Measurements from ENCODE around the gene CDH13. TPM values are rescaled to one million over a fixed set of nuclear protein-coding genes. Genes with fewer than 3 reads are reported as not detected.
A peak's percentile ranks its signal among the peaks of the same experiment; 100 is the strongest.

CDH13 gene
- total RNA-seq, 1 experiment from 2014 or later, result 0.56 TPM

DNA sequence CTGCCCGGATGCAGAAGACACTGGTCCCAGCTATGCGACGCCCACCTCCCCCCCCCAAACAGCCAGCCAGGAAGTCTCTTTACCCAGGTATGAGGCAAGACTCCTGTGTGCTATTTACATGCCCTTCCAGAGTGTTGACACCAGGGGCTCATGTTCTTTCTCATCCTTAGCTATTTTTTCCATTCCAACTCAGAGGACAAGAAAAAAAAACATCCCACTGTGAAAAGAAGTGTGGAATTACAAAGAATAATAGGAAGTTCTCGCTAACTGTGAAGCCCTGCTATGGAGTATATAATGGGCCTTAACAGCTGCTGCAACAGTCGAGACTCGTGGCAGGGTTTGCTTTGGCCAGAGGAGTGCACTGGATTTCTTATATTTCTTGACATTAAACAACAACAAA, 584.9 kb downstream of the CDH13 start:
- Histone ChIP-seq H3K9me2 (replicated peaks; ENCODE audit: insufficient read depth, low read length) (no peaks in the 10 kb centered on the region), H3K4me3 (ENCODE audit: low read length) (no peak overlapping the region), H3K4me1 (ENCODE audit: low read length) (no peaks in the 10 kb centered on the region), H3K36me3 (ENCODE audit: insufficient read depth, low read length) (no peaks in the 10 kb centered on the region), H3K27me3 (ENCODE audit: low read length) (no peaks in the 10 kb centered on the region), H3K4me2 (ENCODE audit: low read depth, low read length, poor library complexity, severe bottlenecking) (no peak overlapping the region), H3K27ac (ENCODE audit: low read length) (no peak overlapping the region), H3K9ac (ENCODE audit: low read length) (no peak overlapping the region), H3K79me2 (ENCODE audit: low read length) (no peaks in the 10 kb centered on the region), H4K20me1 (ENCODE audit: insufficient read depth, low read depth, low read length) (no peaks in the 10 kb centered on the region), H3K9me3 (ENCODE audit: low read length) (no peaks in the 10 kb centered on the region), H2AFZ (ENCODE audit: low read length) (no peak overlapping the region)
- no peak for DNase-seq

DNA sequence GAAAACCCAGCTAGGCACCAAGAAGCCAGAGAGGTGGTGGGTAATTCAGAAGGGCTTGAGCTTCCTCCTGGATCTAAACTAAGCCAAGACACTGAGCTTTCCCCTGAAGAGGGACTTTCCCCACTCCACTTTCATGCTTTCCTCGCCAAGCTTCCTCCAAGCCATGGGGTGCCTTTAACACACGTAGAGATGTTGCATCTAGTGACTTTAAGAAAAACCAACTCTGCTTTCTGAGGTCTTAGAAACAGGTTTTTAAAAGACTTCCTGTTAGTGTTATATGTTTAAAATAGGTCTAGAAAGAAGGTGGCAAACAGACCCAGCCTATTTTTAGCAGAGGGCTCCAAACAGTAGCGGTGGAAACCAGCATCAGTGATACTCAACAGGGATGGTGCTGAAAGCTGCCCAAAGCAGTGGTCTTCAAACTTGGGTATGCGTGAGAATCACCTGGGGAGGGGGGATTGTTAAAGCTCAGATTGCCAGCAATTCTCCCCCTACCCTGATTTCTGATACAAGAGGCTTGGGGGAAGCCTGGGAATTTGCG, 585.6 kb downstream of the CDH13 start:
- DNase-seq, result no peak
- H3K9me3 ChIP-seq (ENCODE audit: low read length), result no peaks in the 10 kb centered on the region
- H3K27ac ChIP-seq (ENCODE audit: low read length), result no peak overlapping the region
- H3K4me1 ChIP-seq (ENCODE audit: low read length), result no peaks in the 10 kb centered on the region
- no peaks in the 10 kb centered on the region for H3K79me2 ChIP-seq (ENCODE audit: low read length)
- no peaks in the 10 kb centered on the region for H3K27me3 ChIP-seq (ENCODE audit: low read length)
- H3K9me2 ChIP-seq (replicated peaks; ENCODE audit: insufficient read depth, low read length), result no peaks in the 10 kb centered on the region
- H3K9ac ChIP-seq (ENCODE audit: low read length), result no peak overlapping the region
- H3K36me3 ChIP-seq (ENCODE audit: insufficient read depth, low read length), result no peaks in the 10 kb centered on the region
- no peak overlapping the region for H3K4me2 ChIP-seq (ENCODE audit: low read depth, low read length, poor library complexity, severe bottlenecking)
- no peak overlapping the region for H3K4me3 ChIP-seq (ENCODE audit: low read length)
- H4K20me1 ChIP-seq (ENCODE audit: insufficient read depth, low read depth, low read length), result no peaks in the 10 kb centered on the region
- no peak overlapping the region for H2AFZ ChIP-seq (ENCODE audit: low read length)

GRCh38 chr16:83214671-83215070, 587.9 kb downstream of the CDH13 start:
- DNase-seq, result no peak
- Histone ChIP-seq H3K9me2 (replicated peaks; ENCODE audit: insufficient read depth, low read length) (no peaks in the 10 kb centered on the region), H3K79me2 (ENCODE audit: low read length) (no peaks in the 10 kb centered on the region), H3K4me3 (ENCODE audit: low read length) (no peak overlapping the region), H3K4me1 (ENCODE audit: low read length) (no peaks in the 10 kb centered on the region), H3K27ac (ENCODE audit: low read length) (no peak overlapping the region), H4K20me1 (ENCODE audit: insufficient read depth, low read depth, low read length) (no peaks in the 10 kb centered on the region), H3K4me2 (ENCODE audit: low read depth, low read length, poor library complexity, severe bottlenecking) (no peak overlapping the region), H3K27me3 (ENCODE audit: low read length) (no peaks in the 10 kb centered on the region), H3K9me3 (ENCODE audit: low read length) (no peaks in the 10 kb centered on the region), H3K9ac (ENCODE audit: low read length) (no peak overlapping the region), H2AFZ (ENCODE audit: low read length) (no peak overlapping the region), H3K36me3 (ENCODE audit: insufficient read depth, low read length) (no peaks in the 10 kb centered on the region)

DNA sequence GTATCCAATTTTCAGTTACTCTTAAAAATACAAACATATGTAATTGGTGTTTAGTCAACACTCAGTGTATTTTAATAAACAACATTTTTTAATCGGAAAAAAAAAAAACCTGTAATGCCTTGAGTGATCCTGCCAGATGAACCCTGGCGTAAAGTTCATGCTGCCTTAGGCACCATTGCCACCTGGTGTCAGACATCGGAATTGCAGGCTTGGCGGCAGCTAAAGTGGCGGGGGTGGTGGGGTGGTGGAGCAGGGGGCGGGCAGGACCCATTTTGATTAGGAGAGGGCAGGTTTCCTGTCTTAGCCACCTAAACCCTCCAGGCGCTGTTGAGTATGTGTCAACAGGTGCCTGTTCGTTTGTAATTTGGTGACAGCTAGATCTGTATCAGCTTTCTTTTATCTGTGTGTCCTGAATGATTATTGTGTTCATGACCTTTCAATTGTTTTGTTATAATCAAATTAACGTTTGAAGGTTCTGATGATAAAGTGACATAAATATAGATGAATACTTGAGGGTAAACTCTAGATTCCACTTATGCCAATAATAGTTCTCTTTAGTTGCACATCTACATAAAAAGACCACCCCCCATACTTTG, 588.7 kb downstream of the CDH13 start:
- no peaks in the 10 kb centered on the region for H3K9me2 ChIP-seq (replicated peaks; ENCODE audit: insufficient read depth, low read length)
- H3K4me3 ChIP-seq (ENCODE audit: low read length), result no peak overlapping the region
- H3K27ac ChIP-seq (ENCODE audit: low read length), result no peak overlapping the region
- H3K9ac ChIP-seq (ENCODE audit: low read length), result no peak overlapping the region
- H3K79me2 ChIP-seq (ENCODE audit: low read length), result no peaks in the 10 kb centered on the region
- no peaks in the 10 kb centered on the region for H3K4me1 ChIP-seq (ENCODE audit: low read length)
- no peak overlapping the region for H3K4me2 ChIP-seq (ENCODE audit: low read depth, low read length, poor library complexity, severe bottlenecking)
- no peaks in the 10 kb centered on the region for H4K20me1 ChIP-seq (ENCODE audit: insufficient read depth, low read depth, low read length)
- H3K36me3 ChIP-seq (ENCODE audit: insufficient read depth, low read length), result no peaks in the 10 kb centered on the region
- no peak overlapping the region for H2AFZ ChIP-seq (ENCODE audit: low read length)
- H3K9me3 ChIP-seq (ENCODE audit: low read length), result no peaks in the 10 kb centered on the region
- no peaks in the 10 kb centered on the region for H3K27me3 ChIP-seq (ENCODE audit: low read length)
- peak; percentile 93 for DNase-seq

- Histone ChIP-seq H3K4me2 (ENCODE audit: low read depth, low read length, poor library complexity, severe bottlenecking) (no peak overlapping the region), H3K27ac (ENCODE audit: low read length) (no peak overlapping the region), H3K9me3 (ENCODE audit: low read length) (no peaks in the 10 kb centered on the region), H3K9ac (ENCODE audit: low read length) (no peak overlapping the region), H3K4me1 (ENCODE audit: low read length) (no peaks in the 10 kb centered on the region), H4K20me1 (ENCODE audit: insufficient read depth, low read depth, low read length) (no peaks in the 10 kb centered on the region), H3K27me3 (ENCODE audit: low read length) (no peaks in the 10 kb centered on the region), H3K9me2 (replicated peaks; ENCODE audit: insufficient read depth, low read length) (no peaks in the 10 kb centered on the region), H2AFZ (ENCODE audit: low read length) (no peak overlapping the region), H3K4me3 (ENCODE audit: low read length) (no peak overlapping the region), H3K36me3 (ENCODE audit: insufficient read depth, low read length) (no peaks in the 10 kb centered on the region), H3K79me2 (ENCODE audit: low read length) (no peaks in the 10 kb centered on the region)
- DNase-seq, result no peak
These were observed 592.5 kb downstream of the CDH13 start for GRCh38 chr16:83219285-83219684.

- Histone ChIP-seq H3K79me2 (ENCODE audit: low read length) (no peaks in the 10 kb centered on the region), H3K4me1 (ENCODE audit: low read length) (no peaks in the 10 kb centered on the region), H3K27ac (ENCODE audit: low read length) (no peak overlapping the region), H4K20me1 (ENCODE audit: insufficient read depth, low read depth, low read length) (no peaks in the 10 kb centered on the region), H3K4me2 (ENCODE audit: low read depth, low read length, poor library complexity, severe bottlenecking) (no peak overlapping the region), H3K4me3 (ENCODE audit: low read length) (no peak overlapping the region), H3K9me3 (ENCODE audit: low read length) (no peaks in the 10 kb centered on the region), H3K36me3 (ENCODE audit: insufficient read depth, low read length) (no peaks in the 10 kb centered on the region), H3K9ac (ENCODE audit: low read length) (no peak overlapping the region), H3K9me2 (replicated peaks; ENCODE audit: insufficient read depth, low read length) (no peaks in the 10 kb centered on the region), H2AFZ (ENCODE audit: low read length) (no peak overlapping the region), H3K27me3 (ENCODE audit: low read length) (no peaks in the 10 kb centered on the region)
- DNase-seq, result no peak
These were observed 593.3 kb downstream of the CDH13 start for GRCh38 chr16:83220066-83220465.

DNA sequence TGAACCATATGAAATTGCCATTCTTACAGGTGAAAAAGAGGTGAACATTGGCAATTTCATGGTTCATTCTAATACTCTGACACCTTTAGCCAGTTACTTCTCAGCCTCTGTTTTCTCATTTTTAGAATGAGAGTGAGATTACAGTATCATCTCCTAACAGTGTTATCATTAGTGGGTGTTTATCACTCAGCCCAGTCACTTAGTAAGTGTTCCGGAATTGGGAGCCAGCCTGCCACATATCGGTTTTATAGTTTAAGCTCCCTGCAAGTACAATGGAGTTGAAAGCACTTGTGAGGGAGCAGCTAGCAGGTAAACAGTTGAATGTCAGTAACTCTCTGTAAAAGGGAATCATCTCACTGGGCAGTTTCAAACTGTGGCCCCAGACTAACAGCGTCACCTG, 597.9 kb downstream of the CDH13 start:
- no peaks in the 10 kb centered on the region for H3K27me3 ChIP-seq (ENCODE audit: low read length)
- DNase-seq, result no peak
- no peaks in the 10 kb centered on the region for H4K20me1 ChIP-seq (ENCODE audit: insufficient read depth, low read depth, low read length)
- no peaks in the 10 kb centered on the region for H3K79me2 ChIP-seq (ENCODE audit: low read length)
- no peaks in the 10 kb centered on the region for H3K9me2 ChIP-seq (replicated peaks; ENCODE audit: insufficient read depth, low read length)
- H3K4me3 ChIP-seq (ENCODE audit: low read length), result no peak overlapping the region
- H3K36me3 ChIP-seq (ENCODE audit: insufficient read depth, low read length), result no peaks in the 10 kb centered on the region
- H3K4me1 ChIP-seq (ENCODE audit: low read length), result no peaks in the 10 kb centered on the region
- no peak overlapping the region for H2AFZ ChIP-seq (ENCODE audit: low read length)
- H3K27ac ChIP-seq (ENCODE audit: low read length), result no peak overlapping the region
- no peak overlapping the region for H3K4me2 ChIP-seq (ENCODE audit: low read depth, low read length, poor library complexity, severe bottlenecking)
- H3K9ac ChIP-seq (ENCODE audit: low read length), result no peak overlapping the region
- no peaks in the 10 kb centered on the region for H3K9me3 ChIP-seq (ENCODE audit: low read length)

GRCh38 chr16:83227336-83227735, 600.6 kb downstream of the CDH13 start:
- H3K4me2 ChIP-seq (ENCODE audit: low read depth, low read length, poor library complexity, severe bottlenecking), result no peak overlapping the region
- H3K9me3 ChIP-seq (ENCODE audit: low read length), result no peaks in the 10 kb centered on the region
- no peaks in the 10 kb centered on the region for H3K79me2 ChIP-seq (ENCODE audit: low read length)
- H3K4me1 ChIP-seq (ENCODE audit: low read length), result no peaks in the 10 kb centered on the region
- H3K4me3 ChIP-seq (ENCODE audit: low read length), result no peak overlapping the region
- no peaks in the 10 kb centered on the region for H3K9me2 ChIP-seq (replicated peaks; ENCODE audit: insufficient read depth, low read length)
- H4K20me1 ChIP-seq (ENCODE audit: insufficient read depth, low read depth, low read length), result no peaks in the 10 kb centered on the region
- H3K36me3 ChIP-seq (ENCODE audit: insufficient read depth, low read length), result no peaks in the 10 kb centered on the region
- H3K27ac ChIP-seq (ENCODE audit: low read length), result no peak overlapping the region
- no peak overlapping the region for H2AFZ ChIP-seq (ENCODE audit: low read length)
- H3K27me3 ChIP-seq (ENCODE audit: low read length), result no peaks in the 10 kb centered on the region
- H3K9ac ChIP-seq (ENCODE audit: low read length), result no peak overlapping the region
- no peak for DNase-seq
